Heart left ventricle (tissue), 13 donors: ENCODE data around the gene ABLIM1.

Source experiments
- CTCF ChIP-seq, 12 donors: fragments of 200-600 bp; sonication (generic) in 4 of 12; IDR thresholded peaks; one replicate each; pipeline versions ENCODE4 v1.5.0 to v1.8.0; 2018 to 2022; ENCODE audit warnings: antibody characterized with exemption in 12 of 12, mild to moderate bottlenecking in 5 of 12
- POLR2A ChIP-seq, 2 donors: fragments of 450-650 bp; IDR thresholded peaks; one replicate each; pipeline ENCODE4 v1.6.1; 2017; ENCODE audit warnings: antibody characterized with exemption in 2 of 2, mild to moderate bottlenecking in 2 of 2, moderate library complexity in 2 of 2
- donor health status: ischemic (EF 13 %, LVEDD 7.1; RV severe dilation, severe dysfunction).
- donor health status: DM: no; HTN: yes; CAD: no.
- donor health status: DM: no; HTN: no; CAD: no.
- donor health status: ischemic (EF 25% LVEDD 6.9; RV normal size, moderate dysfunction).
- donor health status: ischemic (EF 25% LVEDD 5.7; RV mildly dilated, moderate dysfunction).
- donor health status: ischemic (EF 35%, LVEDD 5.7; RV mildly dilated, moderate dysfunction).
- donor health status: nonischemic (EF 11% LVEDD 7.7; RV severe dilation, severe dysfunction).
- donor health status: DM: yes; HTN: yes; CAD: no.
- donor health status: PGD.
- donor health status: ischemic (EF 29% LVEDD 5.4; RV normal size, mild dysfunction).
- donor health status: nonischemic (EF 23%, LVEDD 6.1; RV moderate dilation, normal function).

- no peak for TF ChIP-seq CTCF (IDR thresholded peaks at IDR 0.05)
- TF ChIP-seq POLR2A (IDR thresholded peaks at IDR 0.05) = no peak
These were observed 19.1 kb downstream of the ABLIM1 start for GRCh38 chr10:114638821-114639625.
